Epidermal melanocyte (primary cell): ENCODE data around the gene ZCCHC14.
"Not testable (repeated sequence)": the region's sequence is repeated elsewhere in the genome, so short reads cannot be mapped to it uniquely, and the experiment has no call there.

Experiments used
- DNase-seq: peaks from one replicate; pipeline ENCODE4 v3.0.0; 2011; ENCODE audit warnings: low spot score; ENCODE audit not compliant: insufficient read length

The ZCCHC14 gene

DNA sequence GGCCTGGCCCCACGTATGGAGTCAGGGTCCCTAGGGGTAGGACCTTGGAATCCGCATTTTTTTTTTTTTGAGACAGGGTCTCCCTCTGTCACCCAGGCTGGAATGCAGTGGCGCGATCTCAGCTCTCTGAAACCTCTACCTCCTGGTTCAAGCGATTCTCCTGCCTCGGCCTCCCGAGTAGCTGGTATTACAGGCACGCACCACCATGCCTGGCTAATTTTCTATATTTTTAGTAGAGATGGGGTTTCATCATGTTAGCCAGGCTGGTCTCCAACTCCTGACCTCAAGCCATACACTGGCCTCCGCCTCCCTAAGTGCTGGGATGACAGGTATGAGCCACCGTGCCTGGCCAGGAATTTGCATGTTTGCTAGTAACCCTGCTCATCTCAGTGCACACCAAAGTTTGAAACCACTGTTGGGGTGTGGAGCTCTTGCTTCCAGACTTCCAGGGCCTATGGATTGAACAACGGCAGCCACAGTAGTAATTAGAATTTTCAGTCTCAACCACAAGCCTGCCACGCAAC, 5.0 kb upstream of the ZCCHC14 start:
- not testable (repeated sequence) for DNase-seq

- DNase-seq, result not testable (repeated sequence)
Observed at GRCh38 chr16:87497023-87497766, 4.4 kb upstream of the ZCCHC14 start.

DNA sequence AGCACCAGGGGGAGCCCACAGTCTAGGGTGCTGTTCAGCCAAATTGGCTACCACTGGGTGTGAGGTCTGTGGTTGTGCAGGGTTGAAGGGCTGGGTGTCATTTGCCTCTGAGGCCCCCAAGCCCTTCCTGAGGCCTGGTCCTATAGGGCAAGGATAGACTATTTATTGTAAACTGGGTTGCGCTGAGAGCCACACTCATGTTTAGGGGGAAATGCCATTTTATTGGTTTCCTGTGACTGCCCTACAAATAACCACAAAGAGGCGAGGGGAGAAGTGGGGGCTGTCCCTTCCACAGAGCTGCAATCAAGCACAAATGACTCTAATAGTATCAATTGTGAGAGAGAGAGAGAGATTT, 3.6 kb upstream of the ZCCHC14 start:
- no peak for DNase-seq

GRCh38 chr16:87495578-87496446, 3.0 kb upstream of the ZCCHC14 start:
- DNase-seq, result no peak

- no peak for DNase-seq
Observed at GRCh38 chr16:87493608-87494280, 920 bp upstream of the ZCCHC14 start.

DNA sequence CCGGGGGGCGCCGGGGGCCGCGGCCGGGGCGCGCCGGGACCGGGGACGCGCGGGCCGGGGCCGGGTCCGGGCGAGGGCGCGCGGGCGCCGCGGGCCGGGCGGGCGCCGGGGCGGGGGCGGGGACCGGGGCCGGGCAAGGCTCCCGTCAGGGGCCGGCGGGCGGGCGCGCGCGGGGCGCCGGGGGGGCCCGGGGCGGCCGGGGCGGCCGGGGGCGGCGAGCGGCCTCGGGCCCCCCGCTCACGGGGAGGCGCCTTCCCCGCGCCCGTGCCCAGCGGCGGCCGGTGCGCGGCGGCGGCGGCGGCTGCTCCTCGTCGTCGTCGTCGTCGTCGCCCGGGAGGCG, 563 bp downstream of the ZCCHC14 start:
- DNase-seq, result no peak

DNA sequence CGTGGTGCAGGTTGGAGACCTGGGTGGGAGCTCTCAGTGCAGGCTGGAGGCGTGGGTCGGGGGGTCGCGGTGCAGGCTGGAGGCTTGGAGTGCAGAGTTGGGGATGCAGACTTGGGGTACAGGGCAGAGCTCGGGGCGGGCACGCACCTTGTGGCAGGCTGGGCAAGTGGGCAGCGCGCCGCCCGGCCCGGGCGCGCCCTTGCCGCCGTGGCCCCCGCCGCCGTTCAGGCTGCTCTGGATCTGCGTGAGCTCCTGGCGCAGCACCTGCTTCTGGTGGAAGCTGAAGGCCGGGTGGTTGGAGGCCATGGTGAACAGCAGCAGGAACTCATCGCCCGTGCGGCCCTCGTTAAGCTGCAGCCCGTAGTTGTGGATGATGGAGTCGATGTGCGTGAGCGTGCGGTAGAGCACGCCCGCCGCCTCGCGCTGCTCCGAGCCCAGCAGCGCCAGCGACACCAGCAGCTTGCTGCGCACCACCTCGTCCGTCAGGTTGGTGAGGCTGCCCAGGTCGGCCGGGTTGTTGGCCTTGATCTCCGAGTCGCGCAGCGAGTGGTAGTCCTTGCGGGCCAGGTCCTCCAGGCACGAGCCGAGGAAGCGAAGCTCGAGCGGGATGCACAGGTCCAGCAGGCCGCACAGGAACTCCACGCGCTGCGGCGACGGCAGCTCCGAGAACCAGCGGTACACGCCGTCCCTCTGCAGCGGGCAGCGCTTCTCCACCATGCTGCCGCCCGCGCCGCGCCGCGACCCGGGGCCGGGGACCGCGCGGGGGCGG, 1.1 kb downstream of the ZCCHC14 start:
- DNase-seq, result no peak

DNA sequence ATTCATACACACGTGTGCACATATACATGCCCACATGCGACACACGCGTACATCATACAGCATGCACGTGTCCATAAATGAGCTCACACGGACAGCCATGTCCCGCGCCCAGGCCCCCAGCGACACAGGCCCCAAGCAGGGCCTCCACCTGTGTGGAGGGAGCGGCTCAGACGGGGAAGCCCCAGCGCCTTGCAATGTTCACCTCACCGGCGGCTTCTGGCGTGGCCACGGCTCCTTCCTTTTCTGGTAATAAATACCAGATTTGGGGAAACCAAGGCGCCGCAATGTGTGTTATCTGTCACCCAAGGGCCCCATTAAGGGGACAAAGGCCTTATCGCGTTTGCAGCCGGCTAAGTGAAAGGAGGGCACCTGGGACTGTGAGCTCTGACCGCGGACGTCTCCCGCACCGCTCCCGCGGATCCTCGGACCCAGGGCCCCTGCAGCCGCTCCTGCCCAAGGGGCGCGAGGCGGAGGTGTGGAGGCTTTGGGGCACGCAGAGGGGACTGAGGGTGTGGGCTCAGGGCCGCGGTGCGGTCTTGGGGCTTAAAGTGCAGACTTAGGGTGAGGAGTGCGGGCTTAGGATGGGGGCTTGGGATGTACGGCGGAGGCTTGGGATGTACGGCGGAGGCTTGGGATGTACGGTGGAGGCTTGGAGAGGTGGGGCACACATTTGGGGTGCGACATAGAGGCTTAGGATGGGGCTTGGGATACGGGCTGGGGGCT, 1.9 kb downstream of the ZCCHC14 start:
- not testable (repeated sequence) for DNase-seq

- no peak for DNase-seq
Observed at GRCh38 chr16:87490096-87490798, 2.6 kb downstream of the ZCCHC14 start.

GRCh38 chr16:87489434-87490045, 3.3 kb downstream of the ZCCHC14 start:
- DNase-seq, result no peak

GRCh38 chr16:87488960-87489359, 3.9 kb downstream of the ZCCHC14 start:
- DNase-seq, result not testable (repeated sequence)

DNA sequence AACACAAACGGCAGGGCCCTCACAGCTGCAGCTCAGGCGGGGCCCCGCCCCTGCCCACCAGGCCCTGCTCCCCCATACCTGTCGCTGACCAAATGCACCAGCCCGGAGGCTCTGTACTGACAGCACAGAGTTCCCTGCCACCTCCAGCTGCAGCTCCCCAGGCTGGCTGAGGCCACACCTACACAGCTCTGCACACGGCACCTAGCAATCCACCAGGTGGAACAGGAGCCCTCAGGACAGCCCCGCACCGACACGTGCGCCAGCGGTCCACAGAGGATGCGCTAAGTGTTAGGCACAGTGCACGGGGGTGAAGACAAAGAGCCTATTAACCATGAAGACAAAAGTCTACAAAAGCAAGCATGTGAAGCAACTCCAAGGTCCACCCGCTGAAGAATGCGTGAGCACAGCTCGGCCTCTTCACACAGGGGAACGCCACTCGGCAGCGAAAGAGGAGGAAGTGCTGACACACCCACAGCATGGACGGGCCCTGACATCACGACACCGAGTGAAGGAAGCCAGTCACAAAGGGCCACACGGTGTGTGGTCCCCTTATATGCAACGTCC, 5.4 kb downstream of the ZCCHC14 start:
- DNase-seq, result no peak

GRCh38 chr16:87486713-87487247, 6.0 kb downstream of the ZCCHC14 start:
- DNase-seq, result no peak

DNA sequence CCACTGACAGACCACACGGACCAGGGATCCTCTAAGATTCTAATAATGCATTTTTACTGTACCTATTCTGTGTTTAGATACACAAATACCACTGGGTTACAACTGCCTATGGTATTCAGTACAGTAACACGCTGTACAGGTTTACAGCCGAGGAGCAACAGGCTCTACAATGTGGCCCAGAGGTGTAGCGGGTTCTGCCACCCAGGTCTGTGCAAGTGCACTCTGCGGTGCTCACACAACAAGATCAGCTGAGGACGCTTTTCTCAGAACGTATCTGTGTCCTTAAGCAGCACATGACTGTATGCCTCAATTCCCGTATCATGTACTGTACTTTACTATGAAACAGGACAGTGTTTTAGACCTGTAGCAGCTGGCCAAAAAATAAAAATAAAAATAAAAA, 6.5 kb downstream of the ZCCHC14 start:
- no peak for DNase-seq

DNA sequence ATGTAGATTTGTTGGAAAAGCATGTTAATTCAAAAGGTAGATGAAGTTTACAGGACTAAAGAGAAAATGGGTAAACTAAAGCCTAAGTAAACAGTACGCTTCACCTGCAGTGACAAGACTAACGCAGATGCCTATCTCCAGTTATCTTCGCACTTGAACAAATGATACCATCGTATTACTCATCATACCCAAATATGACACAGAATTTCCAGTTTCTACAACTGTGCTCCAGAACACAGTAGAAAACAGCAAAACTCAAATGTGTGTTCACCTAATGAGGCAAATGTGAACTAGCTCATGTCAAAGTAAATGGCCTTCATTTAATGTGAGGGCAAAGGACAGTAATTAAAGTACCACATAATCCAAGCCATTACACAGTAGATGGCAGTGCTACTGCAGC, 7.0 kb downstream of the ZCCHC14 start:
- not testable (repeated sequence) for DNase-seq

DNA sequence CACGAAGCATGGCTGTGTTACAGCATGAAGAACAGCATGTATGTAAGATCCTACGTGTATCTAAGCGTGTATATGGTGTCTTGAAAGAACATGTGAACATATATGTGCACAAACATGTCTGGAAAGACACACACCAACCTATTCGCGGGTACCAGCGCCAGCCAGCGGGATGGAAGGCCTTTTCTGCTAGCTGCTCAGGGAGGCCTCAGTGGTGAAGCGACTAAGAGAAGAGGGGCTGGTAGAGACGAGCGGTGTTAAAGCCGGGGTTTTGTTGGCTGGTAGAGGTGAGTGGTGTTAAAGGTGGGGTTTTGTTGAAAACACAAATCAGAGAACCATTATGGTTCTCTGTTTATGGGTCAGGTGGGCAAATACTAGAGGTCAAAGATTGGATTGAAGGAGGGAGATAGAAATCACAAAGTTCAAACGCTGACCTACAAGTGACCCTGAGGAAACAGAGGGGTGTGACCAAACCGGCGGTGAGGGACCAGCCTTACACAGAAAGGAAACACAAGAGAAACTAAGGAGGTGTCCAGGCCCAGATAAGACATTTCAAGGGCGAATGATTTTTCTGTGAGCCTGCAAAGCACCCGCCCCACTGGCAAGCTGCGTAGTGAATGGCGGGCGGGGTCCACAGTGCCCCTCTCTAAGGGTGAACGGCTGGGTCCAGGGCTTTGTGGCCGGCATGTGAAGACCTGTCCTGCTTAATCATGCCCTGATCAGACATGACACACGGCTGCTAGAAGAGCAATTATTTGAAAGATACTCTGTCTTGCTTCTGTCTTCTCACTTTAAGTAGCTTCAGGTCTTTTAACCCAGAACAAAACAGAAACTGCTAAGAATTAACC, 8.1 kb downstream of the ZCCHC14 start:
- DNase-seq, result no peak

GRCh38 chr16:87483481-87483880, 9.3 kb downstream of the ZCCHC14 start:
- no peak for DNase-seq

DNA sequence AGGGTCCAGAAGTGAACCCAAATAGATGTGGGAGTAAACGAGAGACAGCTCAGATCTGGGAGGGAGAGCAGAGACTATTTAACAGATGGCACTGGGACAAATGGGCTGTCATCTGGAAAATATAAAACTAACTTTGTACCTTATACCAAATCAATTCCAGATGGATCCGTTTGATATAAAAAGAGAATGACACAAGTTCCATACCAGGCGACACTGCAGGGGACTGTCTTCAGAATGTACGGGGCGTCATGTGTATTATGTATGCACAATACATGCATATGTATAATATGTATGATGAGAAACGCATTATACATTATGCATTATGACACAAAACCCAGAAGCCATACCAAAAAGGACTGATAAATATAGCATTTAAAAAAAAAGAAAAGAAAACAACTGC, 10.2 kb downstream of the ZCCHC14 start:
- not testable (repeated sequence) for DNase-seq
